Upper lobe of left lung (tissue), 6 donors: ENCODE results near the gene SLC35F3. TPM values are rescaled to one million over a fixed set of nuclear protein-coding genes. Genes with fewer than 3 reads are reported as not detected.

Source experiments
- ATAC-seq, 2 donors: fragments of 200-7000 bp; cut with Tn5 transposase; one replicate each; pipeline ENCODE4 v1.9.1; 2022; ENCODE audit warnings: mild to moderate bottlenecking in 2 of 2, moderate library complexity in 2 of 2; ENCODE audit not compliant: low FRiP score in 2 of 2
- DNase-seq, 2 donors: peaks; one replicate each; pipeline ENCODE4 v3.0.0-alpha.2; 2019 to 2020
- H3K27ac ChIP-seq, 4 donors: fragments of 200-600 bp; sonication (generic); one replicate each; pipeline ENCODE4 v1.5.1; 2016 to 2019
- H3K27me3 ChIP-seq, 4 donors: fragments of 200-600 bp; sonication (generic); one replicate each; pipeline ENCODE4 v1.5.1; 2017 to 2019
- H3K36me3 ChIP-seq, 4 donors: fragments of 200-600 bp; sonication (generic); one replicate each; pipeline ENCODE4 v1.5.1; 2016 to 2019
- H3K4me1 ChIP-seq, 4 donors: fragments of 200-600 bp; sonication (generic); one replicate each; pipeline ENCODE4 v1.5.1; 2018 to 2019
- H3K4me3 ChIP-seq, 4 donors: fragments of 200-600 bp; sonication (generic); one replicate each; pipeline ENCODE4 v1.5.1; 2017 to 2019; ENCODE audit warnings: mild to moderate bottlenecking in 2 of 4, moderate library complexity in 1 of 4
- H3K9me3 ChIP-seq, 4 donors: fragments of 200-600 bp; sonication (generic); one replicate each; pipeline ENCODE4 v1.5.1; 2018 to 2019
- CTCF ChIP-seq, 6 experiments: fragments of 450-650 bp in 4 of 6; fragments of 200-600 bp in 2 of 6; sonication (generic) in 2 of 6; IDR thresholded peaks; one replicate each; pipeline ENCODE4 v1.5.1; 2016 to 2019; ENCODE audit warnings: antibody characterized with exemption in 6 of 6
- EP300 ChIP-seq, 4 donors: sonication (generic); formaldehyde crosslinking; IDR thresholded peaks; one replicate each; pipeline ENCODE4 v1.5.1; 2017; ENCODE audit warnings: antibody characterized with exemption in 4 of 4, control low read depth in 2 of 4
- POLR2A ChIP-seq, 4 donors: fragments of 450-650 bp; IDR thresholded peaks; one replicate each; pipeline ENCODE4 v1.5.1; 2016 to 2017; ENCODE audit warnings: antibody characterized with exemption in 4 of 4, mild to moderate bottlenecking in 2 of 4
- POLR2AphosphoS5 ChIP-seq, 2 donors: sonication (generic); formaldehyde crosslinking; IDR thresholded peaks; one replicate each; pipeline ENCODE4 v1.5.1; 2017; ENCODE audit warnings: antibody characterized with exemption in 2 of 2
- WGBS, 2 donors: methylation state at CpG; one replicate each; pipeline ENCODE4 v1.1.5; 2017 to 2018; 5-methylcytosine and 5-hydroxymethylcytosine counted together
- total RNA-seq, 6 donors: library from RNA; depleted of rRNA in 4 of 6; stranded (reverse); fragments of >200 nt in 4 of 6; gene quantifications; one replicate each; pipeline versions ENCODE4 v1.1.0 to v1.2.1, GENCODE V29; 2016 to 2021
- donor health status: DM: no; HTN: no; CAD: no; lungs with moderate emphysema.
- donor health status: DM: no; HTN: yes; CAD: no; lungs with severe emphysema.

SLC35F3 gene
- total RNA-seq, 6 donors from 2014 or later: 0.30 to 1.7 (median 0.40) TPM; not detected in 1

DNA sequence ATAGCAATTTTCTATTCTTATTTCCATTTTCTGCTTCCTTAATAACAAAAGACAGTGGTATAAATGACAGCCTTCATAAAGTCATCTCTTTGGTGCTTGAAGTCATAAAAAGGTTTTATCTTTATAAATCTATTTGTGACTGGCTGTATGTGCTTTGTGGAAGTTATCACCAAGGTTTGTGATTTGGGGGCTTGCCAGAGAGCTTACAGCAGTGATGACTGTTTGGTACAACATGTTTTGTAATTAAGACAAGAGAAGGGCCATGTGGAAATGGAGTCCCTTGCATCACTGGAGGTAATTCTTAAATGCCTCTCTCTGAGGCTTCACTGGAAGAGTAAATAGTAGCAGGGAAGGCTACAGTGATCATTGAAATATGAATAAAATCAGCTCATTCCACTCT is 2.7 kb downstream of the SLC35F3 start:
- Histone ChIP-seq H3K4me1 (peaks cover 0 to 11% (median 4%) of the 10 kb centered on the region in 4 donors), H3K4me3 (no peak overlapping the region), H3K27me3 (peaks cover 0 to 19% (median 9%) of the 10 kb centered on the region in 4 donors), H3K36me3 (no peaks in the 10 kb centered on the region), H3K9me3 (no peaks in the 10 kb centered on the region), H3K27ac (no peak overlapping the region)
- no peak for TF ChIP-seq POLR2AphosphoS5 (IDR thresholded peaks at IDR 0.05)
- TF ChIP-seq POLR2A (IDR thresholded peaks at IDR 0.05): no peak
- TF ChIP-seq EP300 (IDR thresholded peaks at IDR 0.05): no peak
- no peak for TF ChIP-seq CTCF (IDR thresholded peaks at IDR 0.05)
- ATAC-seq (no peak), DNase-seq (no peak)

- peaks cover 0 to 19% (median 9%) of the 10 kb centered on the region in 4 donors for H3K27me3 ChIP-seq
Measured at GRCh38 chr1:233908092-233908491, 3.6 kb downstream of the SLC35F3 start.

GRCh38 chr1:233909195-233909594 is 4.7 kb downstream of the SLC35F3 start:
- TF ChIP-seq POLR2A (IDR thresholded peaks at IDR 0.05): no peak
- TF ChIP-seq CTCF (IDR thresholded peaks at IDR 0.05): no peak
- TF ChIP-seq POLR2AphosphoS5 (IDR thresholded peaks at IDR 0.05): no peak
- no peak for TF ChIP-seq EP300 (IDR thresholded peaks at IDR 0.05)
- no peaks in the 10 kb centered on the region for H3K36me3 ChIP-seq
- 43 to 45% methylated on average over 1 of the region's 1 CpG for WGBS, 2 donors
- no peak for DNase-seq
- H3K4me3 ChIP-seq: no peak overlapping the region
- peaks cover 0 to 11% (median 4%) of the 10 kb centered on the region in 4 donors for H3K4me1 ChIP-seq
- no peaks in the 10 kb centered on the region for H3K9me3 ChIP-seq
- ATAC-seq: no peak
- no peak overlapping the region for H3K27ac ChIP-seq
- peaks cover 0 to 19% (median 8%) of the 10 kb centered on the region in 4 donors for H3K27me3 ChIP-seq

More at GRCh38 chr1:233908092-233908491, 3.6 kb downstream of the SLC35F3 start:
- no peak for DNase-seq
- no peaks in the 10 kb centered on the region for H3K36me3 ChIP-seq
- H3K4me1 ChIP-seq: peaks cover 0 to 11% (median 4%) of the 10 kb centered on the region in 4 donors
- H3K9me3 ChIP-seq: no peaks in the 10 kb centered on the region
- no peak for TF ChIP-seq EP300 (IDR thresholded peaks at IDR 0.05)
- TF ChIP-seq CTCF (IDR thresholded peaks at IDR 0.05): no peak
- no peak for TF ChIP-seq POLR2AphosphoS5 (IDR thresholded peaks at IDR 0.05)
- TF ChIP-seq POLR2A (IDR thresholded peaks at IDR 0.05): no peak
- H3K4me3 ChIP-seq: no peak overlapping the region
- H3K27ac ChIP-seq: no peak overlapping the region
- ATAC-seq: no peak

DNA sequence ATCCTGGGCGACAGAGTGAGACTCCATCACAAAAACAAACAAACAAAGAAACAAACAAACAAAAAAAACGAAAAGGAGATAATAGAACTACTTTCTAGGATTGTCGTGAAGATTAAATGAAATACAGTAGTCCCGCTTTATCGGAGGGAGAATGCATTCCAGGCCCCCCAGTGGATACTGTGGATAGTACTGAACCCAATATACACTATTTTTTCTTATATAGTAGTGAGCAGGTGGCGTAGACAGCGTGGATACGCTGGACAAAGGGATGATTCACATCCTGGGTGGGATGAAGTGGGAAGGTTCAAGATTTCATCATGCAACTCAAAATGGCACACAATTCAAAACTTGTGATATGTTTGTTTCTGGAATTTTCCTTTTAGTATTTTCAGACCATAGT is 8.0 kb downstream of the SLC35F3 start:
- TF ChIP-seq CTCF (IDR thresholded peaks at IDR 0.05): no peak
- WGBS, 2 donors: 79 to 85% methylated on average over 8 of the region's 8 CpGs
- no peaks in the 10 kb centered on the region for H3K36me3 ChIP-seq
- DNase-seq (no peak), ATAC-seq (no peak)
- no peaks in the 10 kb centered on the region for H3K9me3 ChIP-seq
- H3K27me3 ChIP-seq: no peaks in the 10 kb centered on the region
- H3K27ac ChIP-seq: no peak overlapping the region
- H3K4me3 ChIP-seq: no peak overlapping the region
- H3K4me1 ChIP-seq: no peaks in the 10 kb centered on the region

DNA sequence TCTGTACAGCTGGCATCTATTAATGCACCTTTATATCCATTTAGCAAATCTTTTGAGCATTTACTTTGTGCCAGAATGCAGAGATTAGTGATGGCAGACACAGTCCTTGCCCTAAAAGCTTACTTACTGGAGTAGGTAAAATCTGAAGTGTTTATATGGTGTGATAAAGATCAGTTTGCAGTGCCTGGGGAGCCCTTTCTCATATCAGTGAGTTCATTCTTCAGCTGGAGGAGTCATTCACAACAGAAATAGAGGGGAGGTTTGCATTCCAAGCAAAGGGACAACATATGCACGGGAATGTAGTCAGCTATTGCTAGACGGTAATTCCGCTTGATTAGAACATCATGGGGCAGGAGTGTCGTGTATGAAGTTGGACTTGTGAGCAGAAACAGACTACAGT is 8.4 kb downstream of the SLC35F3 start:
- WGBS, 2 donors: 62 to 64% methylated on average over 4 of the region's 4 CpGs
- TF ChIP-seq POLR2A (IDR thresholded peaks at IDR 0.05) (no peak), CTCF (IDR thresholded peaks at IDR 0.05) (no peak), EP300 (IDR thresholded peaks at IDR 0.05) (no peak), POLR2AphosphoS5 (IDR thresholded peaks at IDR 0.05) (no peak)
- no peak for DNase-seq

More for the DNA sequence above, 8.4 kb downstream of the SLC35F3 start:
- Histone ChIP-seq H3K36me3 (no peaks in the 10 kb centered on the region), H3K4me3 (no peak overlapping the region), H3K27me3 (no peaks in the 10 kb centered on the region), H3K27ac (no peak overlapping the region), H3K9me3 (no peaks in the 10 kb centered on the region), H3K4me1 (no peaks in the 10 kb centered on the region)
- ATAC-seq: no peak
